Pancreas (tissue), 10 donors: Measurements from ENCODE around the gene SPAG9. TPM values are rescaled to one million over a fixed set of nuclear protein-coding genes. Genes with fewer than 3 reads are reported as not detected.
A peak's percentile ranks its signal among the peaks of the same experiment; 100 is the strongest.

Source experiments
- ATAC-seq, 4 donors: fragments of 200-7000 bp; cut with Tn5 transposase; one replicate each; pipeline versions ENCODE4 v1.8.0 to v1.9.1; 2020; ENCODE audit warnings: mild to moderate bottlenecking in 4 of 4, moderate library complexity in 4 of 4
- DNase-seq, 6 donors: peaks; one replicate each; pipeline ENCODE4 v3.0.0-alpha.2; 2020
- FAIRE-seq: peaks from 2 replicates; lab custom pipeline; 2012; peaks lifted over from hg19 to GRCh38; lab: Jason Lieb, UNC
- H3K27ac ChIP-seq, 4 donors: fragments of 200-600 bp; sonication (generic); 1 replicate in 3 of 4; 2 replicates in 1 of 4; pipeline versions ENCODE4 v1.5.0 to v1.8.0; 2020
- H3K27me3 ChIP-seq, 4 donors: fragments of 200-600 bp; one replicate each; pipeline ENCODE4 v1.8.0; 2021
- H3K36me3 ChIP-seq, 3 donors: fragments of 200-600 bp; sonication (generic) in 1 of 3; one replicate each; pipeline versions ENCODE4 v1.5.0 to v1.8.0; 2020 to 2021
- H3K4me1 ChIP-seq, 3 donors: fragments of 200-600 bp; one replicate each; pipeline ENCODE4 v1.8.0; 2021
- H3K4me3 ChIP-seq, 4 donors: fragments of 200-600 bp; sonication (generic) in 2 of 4; one replicate each; pipeline versions ENCODE4 v1.5.0 to v1.8.0; 2020 to 2021
- H3K9me3 ChIP-seq, 4 donors: fragments of 200-600 bp; one replicate each; pipeline ENCODE4 v1.8.0; 2021
- WGBS, 2 donors: extraction: QIAGEN DNeasy Blood & Tissue Kit; methylation state at CpG; one replicate each; pipeline ENCODE4 v1.1.7; 2013; 5-methylcytosine and 5-hydroxymethylcytosine counted together
- intact Hi-C, 3 donors: fragments of 100-400 bp; cut with DNase I; formaldehyde crosslinking; loops; one replicate each; pipeline versions ENCODE4 v1.11.1 to v1.14.2; 2022
- polyA plus RNA-seq, 2 donors: library from polyadenylated mRNA; stranded (reverse); fragments of 200-250 nt; gene quantifications; one replicate each; pipeline ENCODE4 v1.2.3, GENCODE V29; 2013
- total RNA-seq, 6 donors: library from RNA; stranded (reverse); fragmentation: NEBNext Ultra II Directional in 4 of 6; extraction: Animal tissue kit (Norgen Biotek cat#: 25700) in 4 of 6; gene quantifications; one replicate each; pipeline versions ENCODE4 v1.2.1 to v1.2.4, GENCODE V29; 2021 to 2023
- TF ChIP-seq, protein P1 (sequence below), 4 donors: fragments of 200-600 bp; sonication (generic) in 3 of 4; IDR thresholded peaks; one replicate each; pipeline versions ENCODE4 v1.5.0 to v1.8.0; 2021; ENCODE audit warnings: antibody characterized with exemption in 4 of 4
- donor health status: healthy with polysubstance abuse.
- donor health status: DM: no; HTN: no; CAD: no; lungs with moderate emphysema.
- donor health status: DM: no; HTN: no; CAD: no.
- donor health status: control.
- donor health status: control.
- donor health status: Bipolar disorder and iron deficiency.
- donor health status: DM: yes; HTN: yes; CAD: no.
- donor health status: DM: no; HTN: no; CAD: no.
- donor health status: DM: no; HTN: no; CAD: no.
- donor health status: DM: yes; HTN: yes; CAD: no.

Gene SPAG9
- total and polyA plus RNA-seq, 8 donors, result 18.7 to 56.1 (median 39.7) TPM

DNA sequence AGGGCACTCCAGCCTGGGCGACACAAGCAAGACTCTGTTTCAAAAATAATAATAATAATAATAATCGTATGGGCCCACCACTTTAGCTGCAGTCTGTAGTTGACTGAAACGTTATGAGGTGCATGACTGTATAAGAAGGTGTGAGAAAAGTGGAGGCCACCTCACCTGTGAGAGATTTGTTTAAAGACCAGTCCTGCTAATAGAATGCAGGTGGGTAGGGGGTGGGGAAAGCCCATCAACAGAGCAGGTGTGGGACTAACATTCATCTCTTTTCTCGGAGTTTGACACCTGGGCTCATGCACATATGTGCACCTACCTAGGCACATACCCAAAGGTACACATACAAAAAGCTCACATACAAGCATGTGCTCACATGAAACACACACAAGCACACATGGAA, 186.5 kb downstream of the SPAG9 start:
- Histone ChIP-seq H3K4me3 (no peak overlapping the region), H3K36me3 (no peaks in the 10 kb centered on the region), H3K27ac (peak overlapping the region; percentile 81 to 86 (median 85)), H3K4me1 (peaks cover 15 to 44% (median 32%) of the 10 kb centered on the region in 3 donors), H3K27me3 (no peaks in the 10 kb centered on the region), H3K9me3 (no peaks in the 10 kb centered on the region)
- ATAC-seq, result peak in 3 of 4 donors; percentile 17 to 36 (median 25)
- DNase-seq, result peak in 4 of 6 donors; percentile 30 to 74 (median 66)
- intact Hi-C loops, result no loop called here
- TF ChIP-seq, protein P1, sequence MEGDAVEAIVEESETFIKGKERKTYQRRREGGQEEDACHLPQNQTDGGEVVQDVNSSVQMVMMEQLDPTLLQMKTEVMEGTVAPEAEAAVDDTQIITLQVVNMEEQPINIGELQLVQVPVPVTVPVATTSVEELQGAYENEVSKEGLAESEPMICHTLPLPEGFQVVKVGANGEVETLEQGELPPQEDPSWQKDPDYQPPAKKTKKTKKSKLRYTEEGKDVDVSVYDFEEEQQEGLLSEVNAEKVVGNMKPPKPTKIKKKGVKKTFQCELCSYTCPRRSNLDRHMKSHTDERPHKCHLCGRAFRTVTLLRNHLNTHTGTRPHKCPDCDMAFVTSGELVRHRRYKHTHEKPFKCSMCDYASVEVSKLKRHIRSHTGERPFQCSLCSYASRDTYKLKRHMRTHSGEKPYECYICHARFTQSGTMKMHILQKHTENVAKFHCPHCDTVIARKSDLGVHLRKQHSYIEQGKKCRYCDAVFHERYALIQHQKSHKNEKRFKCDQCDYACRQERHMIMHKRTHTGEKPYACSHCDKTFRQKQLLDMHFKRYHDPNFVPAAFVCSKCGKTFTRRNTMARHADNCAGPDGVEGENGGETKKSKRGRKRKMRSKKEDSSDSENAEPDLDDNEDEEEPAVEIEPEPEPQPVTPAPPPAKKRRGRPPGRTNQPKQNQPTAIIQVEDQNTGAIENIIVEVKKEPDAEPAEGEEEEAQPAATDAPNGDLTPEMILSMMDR (IDR thresholded peaks at IDR 0.05), result no peak
- no peak for FAIRE-seq
- 44 to 47% methylated on average over 4 of the region's 4 CpGs for WGBS, 2 donors

DNA sequence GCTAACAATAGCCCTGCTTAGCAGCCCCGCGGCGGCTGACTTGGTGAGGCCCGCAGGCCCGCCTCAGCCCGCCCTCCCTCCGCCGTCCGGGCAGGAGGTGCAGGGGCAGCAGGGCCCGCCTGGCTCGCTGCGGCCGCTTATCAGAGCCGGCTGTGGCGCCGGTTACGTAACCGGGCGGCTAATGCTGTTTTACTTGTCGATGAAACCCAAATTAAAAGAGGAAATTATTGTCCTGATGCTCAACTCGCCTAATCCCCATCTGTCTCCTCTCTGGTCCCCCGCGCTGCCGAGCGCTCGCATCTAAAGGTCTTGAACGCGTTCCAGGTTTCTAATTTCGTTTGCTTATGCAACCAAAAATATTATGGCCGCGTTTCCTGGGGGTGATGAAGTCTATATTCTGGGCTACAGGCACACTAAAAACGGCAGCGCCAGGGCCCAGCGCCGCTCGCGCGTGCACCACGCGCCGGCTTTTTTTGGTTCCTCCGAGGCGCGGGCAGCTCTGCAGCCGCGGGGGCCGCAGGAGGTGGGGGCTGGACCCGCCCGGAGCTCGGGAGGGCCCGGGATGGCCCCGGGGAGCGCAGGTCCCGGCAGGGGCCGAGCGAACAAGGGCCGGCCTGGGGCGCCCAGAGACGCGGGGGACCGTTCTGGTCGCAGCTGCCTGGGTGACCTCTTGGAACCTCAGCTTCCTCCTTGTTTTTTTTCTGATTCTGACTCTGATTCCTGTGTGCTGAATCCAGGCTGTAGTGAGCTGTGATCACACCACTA, 189.3 kb downstream of the SPAG9 start:
- FAIRE-seq (no peak), DNase-seq (peak; percentile 83 to 94 (median 88)), ATAC-seq (peak; percentile 67 to 84 (median 78))
- Histone ChIP-seq H3K27me3 (no peaks in the 10 kb centered on the region), H3K4me3 (peak overlapping the region in 3 of 4 donors; percentile 32 to 49 (median 37)), H3K9me3 (no peaks in the 10 kb centered on the region), H3K36me3 (no peaks in the 10 kb centered on the region), H3K4me1 (peaks cover 15 to 38% (median 32%) of the 10 kb centered on the region in 3 donors), H3K27ac (peak overlapping the region; percentile 94 to 99 (median 98))
- 0 to 1% methylated on average over 62 of the region's 62 CpGs for WGBS, 2 donors
- TF ChIP-seq, protein P1 (IDR thresholded peaks at IDR 0.05), result no peak
- intact Hi-C loops, result no loop called here

DNA sequence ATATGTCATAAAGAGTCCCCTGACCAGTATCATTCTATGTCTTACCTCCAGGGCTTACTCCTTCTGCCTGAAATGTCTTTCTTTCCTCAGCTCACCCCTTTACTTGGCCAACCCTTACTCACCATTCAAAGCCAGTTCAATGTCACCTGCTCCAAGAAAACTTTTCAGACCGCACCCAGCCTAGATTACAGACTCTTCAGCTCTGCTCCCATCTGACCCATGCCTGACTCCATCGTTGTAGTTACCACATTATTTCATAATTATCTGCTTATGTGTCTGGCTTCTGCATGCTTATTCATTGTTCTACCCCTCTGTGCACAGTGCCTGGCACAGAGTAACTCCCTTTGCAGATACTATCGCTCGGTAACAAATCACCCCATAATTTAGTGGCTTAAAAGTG, 192.0 kb downstream of the SPAG9 start:
- FAIRE-seq (no peak), ATAC-seq (no peak), DNase-seq (no peak)
- H3K36me3 ChIP-seq, result no peaks in the 10 kb centered on the region
- no peak overlapping the region for H3K27ac ChIP-seq
- H3K9me3 ChIP-seq, result no peaks in the 10 kb centered on the region
- H3K4me1 ChIP-seq, result peaks cover 16 to 27% (median 17%) of the 10 kb centered on the region in 3 donors
- intact Hi-C loops, result no loop called here
- 82% methylated on average over 4 of the region's 4 CpGs for WGBS, 2 donors
- TF ChIP-seq, protein P1 (IDR thresholded peaks at IDR 0.05), result no peak
- H3K27me3 ChIP-seq, result no peaks in the 10 kb centered on the region
- no peak overlapping the region for H3K4me3 ChIP-seq

DNA sequence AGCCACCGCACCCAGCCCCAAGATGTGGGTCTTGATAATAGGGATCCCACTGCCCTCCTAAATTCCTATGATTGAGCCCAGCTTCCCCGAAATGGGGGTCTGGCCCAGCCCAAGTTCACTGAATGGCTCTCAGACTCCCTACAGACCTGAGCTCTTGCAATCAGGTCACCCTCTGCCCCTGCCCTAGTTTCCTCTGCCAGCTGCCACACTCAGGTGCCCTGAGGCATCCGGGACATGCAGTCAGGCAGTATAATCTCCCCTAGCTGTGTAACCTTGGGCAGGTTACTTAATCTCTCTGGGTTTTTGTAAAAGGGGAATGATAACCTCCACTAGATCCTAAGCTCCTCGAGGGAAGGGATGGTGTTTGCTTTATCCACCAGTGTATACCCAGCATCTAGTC, 193.4 kb downstream of the SPAG9 start:
- TF ChIP-seq, protein P1 (IDR thresholded peaks at IDR 0.05), result no peak
- DNase-seq (peak in 1 of 6 donors; percentile 27), ATAC-seq (no peak), FAIRE-seq (no peak)
- Histone ChIP-seq H3K9me3 (no peaks in the 10 kb centered on the region), H3K4me1 (peaks cover 16 to 29% (median 16%) of the 10 kb centered on the region in 3 donors), H3K36me3 (no peaks in the 10 kb centered on the region), H3K27ac (no peak overlapping the region), H3K4me3 (no peak overlapping the region), H3K27me3 (no peaks in the 10 kb centered on the region)
- 64 to 72% methylated on average over 4 of the region's 4 CpGs for WGBS, 2 donors
- intact Hi-C loops, result no loop called here

DNA sequence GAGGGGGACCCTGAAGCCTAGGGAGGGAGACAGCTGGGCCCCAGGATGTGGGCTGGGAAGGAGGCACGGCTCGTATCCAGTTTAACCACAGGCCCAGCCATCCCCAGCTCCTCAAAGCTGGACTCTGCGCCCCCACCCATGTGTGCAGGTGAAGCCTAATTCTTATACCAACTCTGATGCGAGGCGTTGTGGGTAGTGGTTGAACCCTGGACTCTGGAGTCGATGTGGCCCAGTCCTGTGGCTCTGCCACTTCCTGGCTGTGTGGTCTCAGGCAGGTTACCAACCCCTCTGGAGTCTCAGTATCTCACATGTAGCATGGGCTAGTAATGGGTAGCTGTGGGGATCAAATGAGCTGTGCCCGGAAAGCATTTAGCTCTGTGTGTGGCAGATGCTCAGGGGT, 194.1 kb downstream of the SPAG9 start:
- Histone ChIP-seq H3K27ac (no peak overlapping the region), H3K4me3 (no peak overlapping the region), H3K4me1 (peaks cover 11 to 21% (median 16%) of the 10 kb centered on the region in 3 donors), H3K27me3 (no peaks in the 10 kb centered on the region), H3K9me3 (no peaks in the 10 kb centered on the region), H3K36me3 (no peaks in the 10 kb centered on the region)
- peak in 1 of 6 donors; percentile 31 for DNase-seq
- TF ChIP-seq, protein P1 (IDR thresholded peaks at IDR 0.05), result no peak
- no peak for ATAC-seq
- 99% methylated on average over 7 of the region's 7 CpGs for WGBS, 2 donors
- intact Hi-C loops, result no loop called here
- FAIRE-seq, result no peak
